BJ (cell line): ENCODE data around the gene RSPH1. TPM values are rescaled to one million over a fixed set of nuclear protein-coding genes. Genes with fewer than 3 reads are reported as not detected.

Experiments used
- CTCF ChIA-PET: fragments of 350-600 bp; formaldehyde crosslinking; extraction: SDS; loops from one replicate; lab custom pipeline; 2021; ENCODE audit warnings: antibody characterized with exemption, inconsistent platforms; lab: Yijun Ruan, JAX
- POLR2A ChIA-PET: fragments of 300-600 bp; sonication (Branson Sonifier 250); formaldehyde crosslinking; extraction: SDS; loops from one replicate; lab custom pipeline; 2021; ENCODE audit warnings: antibody characterized with exemption; lab: Charles Lee
- DNase-seq: peaks from one replicate; pipeline ENCODE4 v3.0.0-alpha.2; 2011; ENCODE audit warnings: low read depth
- H3K27me3 ChIP-seq: 2 replicates; pipeline ENCODE4 v1.6.0; 2011; ENCODE audit warnings: low read length; ENCODE audit not compliant: control insufficient read depth, insufficient read depth
- H3K36me3 ChIP-seq: 2 replicates; pipeline ENCODE4 v1.5.1; 2011; ENCODE audit warnings: low read length; ENCODE audit not compliant: control insufficient read depth, insufficient read depth
- H3K4me3 ChIP-seq: 2 replicates; pipeline ENCODE4 v1.5.1; 2011; ENCODE audit warnings: low read depth, mild to moderate bottlenecking, control low read depth, low read length
- polyA plus RNA-seq: library from polyadenylated mRNA; depleted of rRNA; stranded (reverse); fragments of >200 nt; gene quantifications from 2 replicates; pipeline ENCODE4 v1.2.3, GENCODE V29; 2011
- TF ChIP-seq, protein P1 (sequence below): IDR thresholded peaks from 2 replicates; pipeline ENCODE4 v1.5.1; 2011; ENCODE audit warnings: low read depth, mild to moderate bottlenecking, control low read depth, inconsistent platforms, low read length, moderate library complexity; ENCODE audit not compliant: insufficient read depth

RSPH1 gene
- polyA plus RNA-seq, 1 experiment = 0.11 TPM

DNA sequence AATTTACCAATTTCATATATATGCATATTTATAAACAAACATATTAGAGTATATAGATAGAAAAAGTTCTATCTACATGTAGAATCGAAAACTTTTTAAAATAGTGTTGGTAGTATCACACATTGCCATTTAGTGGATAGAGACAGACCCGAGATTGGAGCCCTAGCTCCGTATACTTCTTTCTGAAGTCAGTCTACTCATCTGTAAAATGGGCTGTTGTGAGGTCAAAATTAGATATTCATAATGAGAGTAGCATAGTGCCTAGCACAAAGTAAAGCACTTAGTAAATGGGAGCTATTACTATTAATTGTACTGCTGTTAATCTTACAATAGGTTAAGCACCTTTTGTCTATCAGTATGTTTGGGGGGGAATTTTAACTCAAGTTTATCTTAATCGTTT is 4.2 kb upstream of the RSPH1 start:
- TF ChIP-seq, protein P1, sequence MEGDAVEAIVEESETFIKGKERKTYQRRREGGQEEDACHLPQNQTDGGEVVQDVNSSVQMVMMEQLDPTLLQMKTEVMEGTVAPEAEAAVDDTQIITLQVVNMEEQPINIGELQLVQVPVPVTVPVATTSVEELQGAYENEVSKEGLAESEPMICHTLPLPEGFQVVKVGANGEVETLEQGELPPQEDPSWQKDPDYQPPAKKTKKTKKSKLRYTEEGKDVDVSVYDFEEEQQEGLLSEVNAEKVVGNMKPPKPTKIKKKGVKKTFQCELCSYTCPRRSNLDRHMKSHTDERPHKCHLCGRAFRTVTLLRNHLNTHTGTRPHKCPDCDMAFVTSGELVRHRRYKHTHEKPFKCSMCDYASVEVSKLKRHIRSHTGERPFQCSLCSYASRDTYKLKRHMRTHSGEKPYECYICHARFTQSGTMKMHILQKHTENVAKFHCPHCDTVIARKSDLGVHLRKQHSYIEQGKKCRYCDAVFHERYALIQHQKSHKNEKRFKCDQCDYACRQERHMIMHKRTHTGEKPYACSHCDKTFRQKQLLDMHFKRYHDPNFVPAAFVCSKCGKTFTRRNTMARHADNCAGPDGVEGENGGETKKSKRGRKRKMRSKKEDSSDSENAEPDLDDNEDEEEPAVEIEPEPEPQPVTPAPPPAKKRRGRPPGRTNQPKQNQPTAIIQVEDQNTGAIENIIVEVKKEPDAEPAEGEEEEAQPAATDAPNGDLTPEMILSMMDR = no peak
- ChIA-PET CTCF (no interaction called here), POLR2A (no interaction called here)
- no peaks in the 10 kb centered on the region for H3K36me3 ChIP-seq
- DNase-seq = no peak
- no peak overlapping the region for H3K4me3 ChIP-seq
- H3K27me3 ChIP-seq = peaks cover 1% of the 10 kb centered on the region; the same call in 1 of the 2 replicates

DNA sequence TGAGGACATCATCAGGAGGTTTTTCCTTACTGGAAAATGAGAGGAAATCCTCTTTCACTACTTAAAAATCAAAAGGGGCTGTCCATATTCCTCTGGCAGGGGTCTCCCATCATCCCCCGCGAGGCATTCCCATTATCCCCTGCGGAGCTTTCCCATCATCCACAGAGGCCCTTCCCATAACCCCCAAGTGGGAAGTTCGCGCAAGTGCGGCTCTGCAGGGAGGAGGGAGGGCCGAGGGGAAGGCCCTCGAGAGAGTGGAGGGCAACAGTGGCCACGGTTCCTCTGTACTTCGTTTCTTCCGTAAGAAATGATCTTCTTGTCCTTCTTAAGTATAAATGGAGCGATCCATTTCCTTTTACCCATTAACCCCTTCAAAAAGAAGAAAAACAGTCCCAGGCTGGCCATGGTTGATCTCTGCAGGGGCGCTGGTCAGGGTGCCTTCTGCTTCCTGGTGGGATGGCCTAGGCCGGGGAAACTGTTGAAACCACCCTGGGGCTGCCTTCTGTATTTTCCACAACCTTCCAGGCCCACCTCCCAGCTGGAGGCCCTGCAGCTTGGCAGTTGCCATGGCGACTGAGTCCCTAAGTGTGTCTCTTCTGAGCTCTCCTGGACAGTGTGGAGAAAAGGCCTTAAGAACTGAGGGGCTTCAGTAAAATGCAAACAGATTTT is 3.6 kb upstream of the RSPH1 start:
- ChIA-PET POLR2A (no interaction called here), CTCF (no interaction called here)
- Histone ChIP-seq H3K27me3 (peaks cover 3% of the 10 kb centered on the region), H3K4me3 (no peak overlapping the region), H3K36me3 (no peaks in the 10 kb centered on the region)
- no peak for DNase-seq
- TF ChIP-seq, protein P1 = no peak

GRCh38 chr21:42498012-42498411 is 2.0 kb upstream of the RSPH1 start:
- DNase-seq = no peak
- ChIA-PET POLR2A (no interaction called here), CTCF (no interaction called here)
- no peaks in the 10 kb centered on the region for H3K36me3 ChIP-seq
- TF ChIP-seq, protein P1 = no peak
- no peak overlapping the region for H3K4me3 ChIP-seq
- H3K27me3 ChIP-seq = peaks cover 3% of the 10 kb centered on the region

GRCh38 chr21:42496839-42497202 is 797 bp upstream of the RSPH1 start:
- POLR2A ChIA-PET = no interaction called here
- CTCF ChIA-PET = no interaction called here

DNA sequence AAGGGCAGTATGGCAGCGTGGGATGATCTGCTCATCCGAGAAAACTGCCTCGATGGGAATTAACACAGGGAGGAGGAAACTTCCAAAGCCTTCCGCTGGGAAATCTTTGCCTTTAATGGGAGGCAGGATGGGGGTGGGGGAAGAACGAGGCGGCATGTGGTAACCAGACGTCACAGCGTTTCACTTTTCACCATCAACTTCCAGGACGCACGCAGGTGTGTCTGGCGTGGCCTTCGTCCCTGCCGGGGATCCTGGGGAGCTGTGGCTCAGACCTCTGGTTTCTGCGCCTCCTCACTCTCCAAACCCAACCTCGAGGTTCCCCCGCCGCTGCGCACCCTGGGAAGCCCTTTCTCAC is 282 bp downstream of the RSPH1 start:
- H3K27me3 ChIP-seq = peaks cover 3% of the 10 kb centered on the region
- TF ChIP-seq, protein P1 = no peak
- H3K36me3 ChIP-seq = no peaks in the 10 kb centered on the region
- ChIA-PET CTCF (no interaction called here), POLR2A (no interaction called here)
- H3K4me3 ChIP-seq = peak overlapping the region; percentile 52
- no peak for DNase-seq

More at GRCh38 chr21:42496839-42497202, 797 bp upstream of the RSPH1 start:
- no peak for DNase-seq
- H3K36me3 ChIP-seq = no peaks in the 10 kb centered on the region
- H3K4me3 ChIP-seq = peak overlapping the region; percentile 57
- H3K27me3 ChIP-seq = peaks cover 3% of the 10 kb centered on the region
- TF ChIP-seq, protein P1 = no peak
